Natural killer cell (primary cell): ENCODE data around the gene GRIN2A. TPM values are rescaled to one million over a fixed set of nuclear protein-coding genes. Genes with fewer than 3 reads are reported as not detected.

Experiments
- ATAC-seq, 3 donors: fragments of 150-1000 bp in 2 of 3; fragments of 200-7000 bp in 1 of 3; cut with Tn5 transposase; 1 replicate in 1 of 3; 2 replicates in 2 of 3; pipeline ENCODE4 v1.10.0; 2021; ENCODE audit warnings: mild to moderate bottlenecking in 2 of 3, moderate library complexity in 2 of 3
- DNase-seq, 2 donors: peaks; one replicate each; pipeline versions ENCODE4 v3.0.0 to v3.0.0-alpha.2; 2013 to 2021; ENCODE audit warnings: mixed read lengths in 1 of 2
- H3K27ac ChIP-seq: one replicate; pipeline ENCODE4 v1.5.1; 2013; ENCODE audit warnings: mild to moderate bottlenecking, low read length
- H3K27me3 ChIP-seq: one replicate; pipeline ENCODE4 v1.6.1; 2013; ENCODE audit warnings: low read length; ENCODE audit not compliant: control insufficient read depth, insufficient read depth
- H3K36me3 ChIP-seq: one replicate; pipeline ENCODE4 v1.6.1; 2013; ENCODE audit warnings: low read length; ENCODE audit not compliant: control insufficient read depth, insufficient read depth
- H3K4me1 ChIP-seq: one replicate; pipeline ENCODE4 v1.6.1; 2013; ENCODE audit warnings: low read length; ENCODE audit not compliant: control insufficient read depth, insufficient read depth
- H3K4me3 ChIP-seq: one replicate; pipeline ENCODE4 v1.5.1; 2013; ENCODE audit warnings: low read length
- H3K9me3 ChIP-seq: one replicate; pipeline ENCODE4 v1.6.1; 2013; ENCODE audit warnings: low read length; ENCODE audit not compliant: control insufficient read depth, insufficient read depth
- H3K27ac Mint-ChIP-seq, 2 donors: one replicate each; pipeline ENCODE4 v1.8.0; 2022; ENCODE audit warnings: mild to moderate bottlenecking in 2 of 2, mixed read lengths in 2 of 2, moderate library complexity in 1 of 2
- H3K27me3 Mint-ChIP-seq, 2 donors: one replicate each; pipeline ENCODE4 v1.8.0; 2022; ENCODE audit warnings: low read depth in 2 of 2, mixed read lengths in 2 of 2
- H3K36me3 Mint-ChIP-seq: one replicate; pipeline ENCODE4 v1.8.0; 2022; ENCODE audit warnings: mixed read lengths
- H3K4me1 Mint-ChIP-seq, 2 donors: one replicate each; pipeline ENCODE4 v1.8.0; 2022; ENCODE audit warnings: mixed read lengths in 2 of 2
- H3K4me3 Mint-ChIP-seq: one replicate; pipeline ENCODE4 v1.8.0; 2022; ENCODE audit warnings: mild to moderate bottlenecking, moderate library complexity, mixed read lengths
- H3K9me3 Mint-ChIP-seq, 2 donors: one replicate each; pipeline ENCODE4 v1.8.0; 2022; ENCODE audit warnings: mixed read lengths in 2 of 2
- WGBS: methylation state at CpG from one replicate; pipeline ENCODE4 v1.1.7; 2013; ENCODE audit warnings: missing lambda C conversion rate; ENCODE audit not compliant: insufficient coverage; 5-methylcytosine and 5-hydroxymethylcytosine counted together
- intact Hi-C: fragments of 100-400 bp; cut with micrococcal nuclease; formaldehyde crosslinking; loops from one replicate; pipeline ENCODE4 v1.14.2; 2022
- total RNA-seq, 4 donors: library from RNA; stranded (reverse); fragments of 120-200 nt in 1 of 4; gene quantifications; one replicate each; pipeline versions ENCODE4 v1.2.3 to v1.2.4, GENCODE V29; 2013 to 2022
- TF ChIP-seq, protein P1 (sequence below): fragments of 200-600 bp; IDR thresholded peaks from one replicate; pipeline ENCODE4 v1.8.0; 2022; ENCODE audit warnings: antibody characterized with exemption

The GRIN2A gene
- total RNA-seq, 3 donors from 2014 or later (not counting 1 experiment from before 2014, with no cell fraction given) = not detected

DNA sequence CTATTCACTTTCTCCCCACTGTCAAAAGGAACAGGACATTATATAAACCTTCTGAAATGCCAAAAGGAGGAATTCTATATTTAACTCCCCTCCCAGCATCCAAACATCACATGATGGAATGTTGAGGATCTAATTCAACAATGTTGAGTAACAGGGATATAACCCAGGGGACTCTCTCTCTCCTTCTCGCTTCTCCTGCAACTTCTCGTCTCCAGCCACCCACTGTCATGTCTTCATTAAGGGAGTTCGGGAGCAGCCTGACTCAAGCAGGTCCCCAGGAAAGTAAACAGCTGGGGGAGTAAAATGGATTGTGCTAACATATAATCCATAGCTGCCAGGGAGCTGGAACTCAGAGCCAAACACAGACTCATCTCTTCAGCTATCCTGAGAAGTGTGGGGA is 51.7 kb downstream of the GRIN2A start:
- Mint-ChIP-seq H3K9me3 (no peaks in the 10 kb centered on the region), H3K27ac (no peak overlapping the region), H3K4me3 (no peak overlapping the region), H3K4me1 (no peaks in the 10 kb centered on the region), H3K27me3 (peaks cover 0 to 2% of the 10 kb centered on the region in 2 donors), H3K36me3 (no peaks in the 10 kb centered on the region)
- TF ChIP-seq, protein P1, sequence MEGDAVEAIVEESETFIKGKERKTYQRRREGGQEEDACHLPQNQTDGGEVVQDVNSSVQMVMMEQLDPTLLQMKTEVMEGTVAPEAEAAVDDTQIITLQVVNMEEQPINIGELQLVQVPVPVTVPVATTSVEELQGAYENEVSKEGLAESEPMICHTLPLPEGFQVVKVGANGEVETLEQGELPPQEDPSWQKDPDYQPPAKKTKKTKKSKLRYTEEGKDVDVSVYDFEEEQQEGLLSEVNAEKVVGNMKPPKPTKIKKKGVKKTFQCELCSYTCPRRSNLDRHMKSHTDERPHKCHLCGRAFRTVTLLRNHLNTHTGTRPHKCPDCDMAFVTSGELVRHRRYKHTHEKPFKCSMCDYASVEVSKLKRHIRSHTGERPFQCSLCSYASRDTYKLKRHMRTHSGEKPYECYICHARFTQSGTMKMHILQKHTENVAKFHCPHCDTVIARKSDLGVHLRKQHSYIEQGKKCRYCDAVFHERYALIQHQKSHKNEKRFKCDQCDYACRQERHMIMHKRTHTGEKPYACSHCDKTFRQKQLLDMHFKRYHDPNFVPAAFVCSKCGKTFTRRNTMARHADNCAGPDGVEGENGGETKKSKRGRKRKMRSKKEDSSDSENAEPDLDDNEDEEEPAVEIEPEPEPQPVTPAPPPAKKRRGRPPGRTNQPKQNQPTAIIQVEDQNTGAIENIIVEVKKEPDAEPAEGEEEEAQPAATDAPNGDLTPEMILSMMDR = no peak
- Histone ChIP-seq H3K27ac (no peak overlapping the region), H3K4me3 (no peak overlapping the region), H3K27me3 (no peaks in the 10 kb centered on the region), H3K4me1 (no peaks in the 10 kb centered on the region), H3K36me3 (no peaks in the 10 kb centered on the region), H3K9me3 (no peaks in the 10 kb centered on the region)
- DNase-seq = no peak
- WGBS = 60% methylated on average over 1 of the region's 3 CpGs
- no peak for ATAC-seq
- intact Hi-C loops = no loop called here

DNA sequence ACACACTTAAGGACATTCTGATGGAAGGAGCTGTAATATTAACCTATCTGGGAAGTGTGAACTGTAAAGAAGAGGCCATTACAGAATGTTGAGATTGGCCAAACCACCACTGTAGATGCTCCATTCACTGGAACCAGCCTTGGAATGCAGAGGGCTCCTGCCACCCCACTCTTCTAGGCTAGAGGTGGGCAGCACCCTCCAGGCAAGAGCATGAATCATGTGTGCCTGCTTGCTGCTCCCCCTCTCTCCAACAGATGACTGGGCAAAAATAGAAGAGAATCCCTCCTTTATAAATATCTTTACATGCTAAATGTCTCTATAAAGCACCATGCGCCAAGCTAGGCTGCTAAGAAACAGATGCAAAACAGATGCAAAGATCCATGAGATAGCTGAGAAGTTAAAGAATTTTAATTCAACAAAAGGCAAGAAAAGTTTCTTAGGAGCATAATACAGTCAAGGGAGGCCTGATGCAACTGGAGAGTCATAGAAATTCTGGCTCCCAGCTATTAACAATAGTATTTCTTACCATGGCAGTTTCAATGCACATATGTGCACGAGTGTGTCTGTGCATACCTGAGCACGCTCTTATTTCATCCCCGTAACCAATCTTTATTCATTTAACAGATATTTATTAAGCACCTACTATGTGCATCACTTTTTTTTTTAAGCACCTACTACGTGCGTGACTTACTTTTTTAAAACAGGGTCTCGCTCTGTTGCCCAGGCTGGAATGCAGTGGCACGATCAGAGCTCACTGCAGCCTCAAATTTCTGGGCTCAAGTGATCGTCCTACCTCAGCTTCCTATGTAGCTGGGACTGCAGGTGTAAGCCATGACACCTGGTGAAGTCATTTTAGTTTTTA is 53.6 kb downstream of the GRIN2A start:
- TF ChIP-seq, protein P1 = no peak
- Mint-ChIP-seq H3K9me3 (no peaks in the 10 kb centered on the region), H3K36me3 (no peaks in the 10 kb centered on the region), H3K27me3 (peaks cover 2 to 8% of the 10 kb centered on the region in 2 donors), H3K27ac (no peak overlapping the region), H3K4me1 (no peaks in the 10 kb centered on the region), H3K4me3 (no peak overlapping the region)
- DNase-seq = no peak
- H3K27me3 ChIP-seq = no peaks in the 10 kb centered on the region
- 73% methylated on average over 8 of the region's 9 CpGs for WGBS
- H3K4me3 ChIP-seq = no peak overlapping the region
- no peak for ATAC-seq
- H3K27ac ChIP-seq = no peak overlapping the region
- H3K4me1 ChIP-seq = no peaks in the 10 kb centered on the region
- no peaks in the 10 kb centered on the region for H3K9me3 ChIP-seq
- intact Hi-C loops = no loop called here
- H3K36me3 ChIP-seq = no peaks in the 10 kb centered on the region

DNA sequence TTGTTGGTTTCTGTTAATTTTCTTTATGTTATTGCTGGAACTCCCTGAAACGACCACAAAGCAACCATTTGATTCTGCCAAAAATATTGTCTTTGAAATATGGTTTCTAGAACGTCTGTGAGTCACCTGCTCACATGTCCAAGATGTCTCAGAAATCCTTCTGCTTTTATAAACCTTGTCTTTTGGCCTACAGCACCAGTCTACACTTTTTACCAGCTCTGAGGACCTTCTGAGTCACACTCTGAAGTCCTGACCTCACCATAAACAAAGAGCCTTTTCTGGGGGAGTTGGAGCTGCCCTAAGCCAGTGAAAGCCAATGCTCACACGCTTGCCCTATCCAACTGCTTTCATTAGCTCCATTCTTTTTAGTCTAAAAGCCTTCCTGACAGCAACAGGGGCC is 55.5 kb downstream of the GRIN2A start:
- TF ChIP-seq, protein P1 = no peak
- Histone ChIP-seq H3K4me3 (no peak overlapping the region), H3K9me3 (no peaks in the 10 kb centered on the region), H3K27ac (no peak overlapping the region), H3K36me3 (no peaks in the 10 kb centered on the region), H3K4me1 (no peaks in the 10 kb centered on the region), H3K27me3 (no peaks in the 10 kb centered on the region)
- DNase-seq (no peak), ATAC-seq (no peak)
- H3K27ac Mint-ChIP-seq = no peak overlapping the region
- peaks cover 4 to 8% of the 10 kb centered on the region in 2 donors for H3K27me3 Mint-ChIP-seq
- intact Hi-C loops = no loop called here
- no peaks in the 10 kb centered on the region for H3K36me3 Mint-ChIP-seq
- H3K4me1 Mint-ChIP-seq = no peaks in the 10 kb centered on the region
- 71% methylated on average over 3 of the region's 3 CpGs for WGBS
- no peaks in the 10 kb centered on the region for H3K9me3 Mint-ChIP-seq
- H3K4me3 Mint-ChIP-seq = no peak overlapping the region
